GM21576 (cell line): ENCODE data around the gene CYREN.
"Not testable (repeated sequence)": the region's sequence is repeated elsewhere in the genome, so short reads cannot be mapped to it uniquely, and the experiment has no call there.

ENCODE experiments used
- ATAC-seq: cut with Tn5 transposase; IDR thresholded peaks from one replicate; pipeline ENCODE4 v1.9.1; 2021; ENCODE audit warnings: mild to moderate bottlenecking, moderate library complexity; ENCODE audit not compliant: unreplicated experiment

CYREN gene, protein sequence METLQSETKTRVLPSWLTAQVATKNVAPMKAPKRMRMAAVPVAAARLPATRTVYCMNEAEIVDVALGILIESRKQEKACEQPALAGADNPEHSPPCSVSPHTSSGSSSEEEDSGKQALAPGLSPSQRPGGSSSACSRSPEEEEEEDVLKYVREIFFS

GRCh38 chr7:135170274-135170997 is at the start of gene CYREN:
TSS of gene CYREN (minus strand) at chr7:135170707. CDS start at chr7:135168922, 1,785 bp downstream.
- peak; percentile 60 for ATAC-seq

DNA sequence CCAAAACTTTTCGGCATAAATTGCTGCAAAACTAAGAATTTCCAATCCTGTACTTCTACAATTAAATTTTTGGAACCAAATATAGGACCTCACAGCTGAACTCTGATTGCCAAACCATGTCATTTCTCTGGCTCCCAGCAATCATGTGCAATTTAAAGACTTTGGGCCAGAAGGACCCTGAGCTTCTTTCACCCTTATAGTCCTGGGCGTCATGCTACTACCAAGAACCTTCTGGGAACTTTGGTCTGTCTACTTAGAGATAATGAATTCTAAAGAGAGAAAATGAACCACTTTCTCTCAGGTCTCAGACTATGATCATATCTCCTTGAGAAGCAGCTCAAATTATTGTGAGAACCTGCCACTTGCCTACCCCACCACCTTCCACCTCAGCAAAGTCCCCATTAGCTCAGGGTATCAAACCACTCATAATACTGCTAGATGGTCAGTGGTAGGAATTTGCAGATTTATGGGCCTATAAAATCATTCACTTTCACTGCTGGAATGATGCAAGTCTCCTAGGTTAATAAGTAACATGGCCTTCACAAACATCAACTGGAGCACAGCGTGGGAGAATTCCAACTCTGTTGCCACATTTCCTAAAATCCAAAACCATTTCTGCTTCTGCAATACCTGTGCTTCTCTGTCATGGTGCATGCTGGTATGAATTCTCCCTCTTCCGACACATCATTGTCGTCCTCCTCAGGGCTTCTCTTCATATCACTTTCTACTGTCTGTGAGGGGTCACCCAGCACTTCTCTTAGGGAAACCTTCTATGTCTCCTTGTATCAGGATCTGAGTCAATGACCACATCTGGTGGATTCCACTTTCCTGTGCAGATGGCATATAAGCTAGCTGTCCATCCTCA is 47.4 kb upstream of the CYREN start:
- ATAC-seq = no peak

DNA sequence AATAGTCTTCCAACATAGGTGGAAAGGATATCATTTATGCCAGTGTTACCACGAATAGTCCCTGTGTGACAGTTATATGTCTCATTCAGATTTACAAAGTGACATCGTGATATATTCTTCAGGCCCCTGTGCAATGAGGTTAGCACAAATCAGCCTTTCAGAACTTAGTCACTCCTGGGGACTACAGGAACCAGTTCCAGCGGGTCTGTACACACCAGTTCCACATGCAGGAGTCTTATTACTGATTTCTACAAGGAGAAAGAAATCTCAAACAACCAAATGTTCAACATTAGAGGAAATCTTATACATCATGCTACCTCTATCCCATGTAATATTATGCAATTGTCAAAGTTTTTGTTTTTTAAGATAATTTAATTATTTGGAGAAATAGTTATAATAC is 45.2 kb upstream of the CYREN start:
- ATAC-seq = no peak

DNA sequence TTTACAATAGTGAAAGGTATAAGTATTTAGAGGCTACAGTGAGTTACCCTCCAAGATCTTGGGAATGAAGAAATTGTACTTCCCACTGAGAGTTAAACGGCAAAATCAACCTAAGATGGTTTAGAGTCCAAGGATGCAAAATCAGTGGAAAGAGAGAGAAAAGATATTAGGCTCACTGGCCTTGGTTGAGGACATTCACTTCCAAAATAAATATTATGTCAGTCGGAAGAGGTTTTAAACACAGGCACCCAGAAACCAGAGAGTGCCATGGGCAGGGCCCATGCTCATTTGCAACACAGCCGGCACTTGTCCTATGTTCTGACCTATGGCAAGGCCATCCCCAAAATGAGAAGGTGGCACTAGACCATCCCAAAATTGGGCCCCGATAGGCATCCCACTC is 44.7 kb upstream of the CYREN start:
- no peak for ATAC-seq

- no peak for ATAC-seq
Observed at GRCh38 chr7:135213831-135214230, 43.3 kb upstream of the CYREN start.

DNA sequence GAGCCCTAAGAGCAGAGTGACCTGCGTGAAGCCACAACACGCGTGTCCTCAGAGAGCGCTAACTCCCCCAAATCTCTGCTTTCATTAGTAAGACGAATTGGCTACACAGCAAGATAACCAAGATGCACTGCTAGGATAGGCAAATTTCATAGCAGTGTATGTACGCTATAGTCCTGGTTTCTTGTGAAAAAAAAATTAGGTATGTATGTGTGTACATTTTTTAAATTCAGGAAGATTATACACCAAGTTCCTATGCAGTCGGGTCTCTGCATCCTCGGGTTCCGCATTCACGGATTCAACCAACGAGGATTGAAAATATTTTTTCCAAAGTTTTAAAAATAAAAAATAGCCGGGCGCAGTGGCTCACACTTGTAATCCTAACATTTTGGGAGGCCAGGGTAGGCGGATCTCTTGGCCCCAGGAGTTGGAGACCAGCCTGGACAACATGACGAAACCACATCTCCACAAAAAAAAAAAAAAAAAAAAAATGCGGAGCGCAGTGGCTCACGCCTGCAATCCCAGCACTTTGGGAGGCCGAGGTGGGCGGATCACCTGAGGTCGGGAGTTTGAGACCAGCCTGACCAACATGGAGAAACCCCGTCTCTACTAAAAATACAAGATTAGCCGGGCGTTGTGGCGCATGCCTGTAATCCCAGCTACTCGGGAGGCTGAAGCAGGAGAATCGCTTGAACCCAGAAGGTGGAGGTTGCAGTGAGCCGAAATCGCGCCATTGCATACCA is 41.6 kb upstream of the CYREN start:
- not testable (repeated sequence) for ATAC-seq

DNA sequence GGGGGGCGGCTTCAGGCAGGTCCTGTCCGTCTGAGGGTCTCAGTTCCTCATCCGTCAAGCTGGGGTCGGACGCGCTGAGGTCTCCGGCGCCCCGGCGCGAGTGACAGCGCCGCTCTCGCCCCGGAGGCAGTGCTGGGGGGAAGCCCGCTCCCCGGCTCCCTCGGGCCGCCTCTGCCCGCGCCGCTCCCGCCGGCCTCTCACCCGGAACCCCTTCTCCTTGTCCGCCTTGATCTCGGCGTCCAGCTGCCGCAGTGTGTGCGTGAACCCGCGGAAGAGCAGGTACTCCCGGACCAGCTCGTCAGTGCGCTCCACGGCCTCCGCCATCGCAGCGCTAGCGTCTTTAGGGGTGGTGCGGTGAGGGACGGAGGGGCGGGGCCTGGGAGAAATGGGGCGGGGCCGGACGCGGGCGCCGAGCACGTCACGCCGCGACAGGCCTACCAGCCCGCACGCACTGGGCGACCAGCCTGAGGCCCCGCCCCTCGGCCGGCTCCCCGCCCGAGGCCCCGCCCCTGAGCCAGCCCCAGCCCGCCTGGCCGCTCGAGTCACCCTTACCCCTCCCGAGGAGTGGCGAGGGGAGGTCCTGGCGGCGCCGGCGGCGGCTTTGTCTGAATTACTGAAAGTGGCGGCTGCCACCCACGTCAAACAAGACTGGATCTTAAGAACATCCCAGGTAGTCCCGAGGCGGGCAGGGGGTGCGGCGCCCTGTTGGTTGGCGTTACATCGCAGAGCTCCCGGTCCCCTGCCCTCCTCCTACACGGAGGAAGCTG is 40.9 kb upstream of the CYREN start, which contains the start of gene WDR91:
WDR91 (minus strand) TSS at position 348 of the 767 bp plus-strand sequence; CDS start at position 324, 24 bp downstream.
- peak; percentile 72 for ATAC-seq

DNA sequence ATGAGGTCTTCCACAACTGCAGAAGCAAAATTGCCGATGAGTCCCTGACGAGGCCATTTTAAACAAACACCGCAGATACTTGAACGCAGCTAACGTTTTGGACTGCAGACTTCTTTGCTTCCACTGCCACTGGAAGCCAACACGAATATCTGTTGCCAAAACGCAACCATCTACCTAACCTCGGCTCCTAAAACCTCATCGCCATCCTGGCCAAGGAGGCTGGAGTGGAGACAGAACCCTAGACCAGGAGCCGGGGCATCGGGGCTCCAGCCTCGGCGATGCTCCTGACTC is 40.3 kb upstream of the CYREN start:
- no peak for ATAC-seq

- no peak for ATAC-seq
Observed at GRCh38 chr7:135209225-135209834, 38.8 kb upstream of the CYREN start.

- no peak for ATAC-seq
Observed at GRCh38 chr7:135208102-135208793, 37.7 kb upstream of the CYREN start.

DNA sequence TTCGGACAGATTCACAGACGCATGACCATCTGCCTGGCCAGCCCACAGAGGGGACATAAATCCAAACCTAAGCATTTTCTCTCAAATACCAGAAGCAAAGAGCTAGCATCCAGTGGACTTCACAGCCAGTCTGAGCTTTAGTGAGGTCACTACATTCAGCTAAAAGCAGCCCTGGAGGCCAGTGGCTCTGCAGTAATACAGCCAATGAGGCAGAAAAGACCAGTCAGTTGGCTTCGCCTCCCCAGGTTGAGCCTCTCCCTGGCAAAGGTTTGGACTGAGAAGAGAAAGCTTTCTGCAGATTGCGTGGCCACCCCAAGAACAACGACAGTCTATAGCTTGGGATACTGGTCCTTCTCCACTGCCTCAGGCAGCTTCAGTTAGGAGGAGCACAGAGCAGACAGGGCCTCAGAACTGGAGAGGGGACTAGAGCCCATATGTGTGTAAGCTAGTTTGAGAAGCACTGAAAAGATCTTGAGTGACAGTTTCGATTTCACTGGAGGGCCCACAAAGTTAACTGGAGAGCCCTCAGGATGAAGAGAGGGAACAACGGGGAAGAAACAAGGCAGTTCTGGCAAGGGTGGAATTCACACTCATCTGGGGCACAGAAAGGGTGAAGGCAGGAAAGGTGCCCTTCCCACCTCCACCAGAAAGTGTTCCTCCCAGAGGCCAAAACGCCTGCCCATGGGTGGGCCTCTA is 37.0 kb upstream of the CYREN start:
- peak; percentile 22 for ATAC-seq

GRCh38 chr7:135206941-135207391 is 36.5 kb upstream of the CYREN start:
- peak; percentile 33 for ATAC-seq

DNA sequence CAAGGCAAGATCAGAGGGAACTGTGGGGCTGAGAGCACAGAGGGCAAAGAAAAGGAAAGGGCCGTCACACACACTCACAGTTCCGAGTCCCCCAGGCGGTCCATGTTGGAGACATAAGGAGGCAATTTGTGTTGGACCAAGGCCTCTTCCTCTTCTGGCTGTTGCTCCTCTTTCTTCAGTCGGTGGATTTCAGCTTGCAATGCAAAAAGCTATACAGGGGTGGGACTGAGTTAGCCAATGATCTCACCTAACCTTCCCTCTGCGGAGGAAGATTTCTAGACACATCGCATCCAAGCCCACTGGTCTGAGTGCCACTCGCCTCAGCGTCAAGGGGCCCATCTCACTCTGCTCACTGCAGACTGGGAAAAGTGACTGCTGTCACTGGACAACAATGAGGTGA is 35.3 kb upstream of the CYREN start:
- ATAC-seq = no peak

DNA sequence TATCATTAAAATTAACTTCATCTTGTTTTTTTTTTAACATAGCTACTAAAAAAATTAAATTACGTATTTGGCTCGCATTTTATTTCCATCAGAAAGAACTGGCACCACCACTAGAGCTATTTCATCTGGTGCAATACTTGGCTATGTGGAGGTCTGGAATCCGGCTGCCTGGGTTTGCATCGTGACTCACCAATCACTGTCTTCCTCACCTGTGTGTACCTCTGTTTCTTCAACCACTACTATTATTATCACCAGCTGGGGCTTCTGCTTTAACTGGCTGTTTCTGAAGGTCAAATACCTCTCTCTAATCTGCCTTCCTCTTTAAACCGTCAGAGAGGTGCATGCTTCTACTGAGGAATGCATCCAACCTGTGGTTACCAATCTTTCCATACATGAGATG is 34.4 kb upstream of the CYREN start:
- no peak for ATAC-seq

DNA sequence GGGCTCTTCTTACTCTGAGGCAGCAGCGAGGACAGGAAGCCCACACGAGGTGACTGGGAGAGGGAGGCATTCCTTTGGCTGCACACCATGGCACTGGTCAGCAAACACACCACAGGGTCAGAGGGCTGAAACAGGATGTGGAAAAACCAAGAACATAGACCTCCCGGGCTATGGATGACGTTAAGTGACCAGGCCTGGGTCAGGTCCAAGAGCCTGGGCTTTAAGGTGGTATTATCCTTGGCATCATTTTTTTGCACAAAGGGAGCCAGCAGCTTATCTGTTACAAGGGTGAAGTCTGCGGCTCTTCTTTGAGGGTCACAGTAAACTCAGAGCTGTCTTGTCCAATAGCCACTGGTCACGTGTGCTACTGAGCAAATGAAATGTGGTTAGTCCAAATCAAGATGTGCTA is 33.8 kb upstream of the CYREN start:
- no peak for ATAC-seq

GRCh38 chr7:135201350-135201749 is 30.8 kb upstream of the CYREN start:
- ATAC-seq = no peak

DNA sequence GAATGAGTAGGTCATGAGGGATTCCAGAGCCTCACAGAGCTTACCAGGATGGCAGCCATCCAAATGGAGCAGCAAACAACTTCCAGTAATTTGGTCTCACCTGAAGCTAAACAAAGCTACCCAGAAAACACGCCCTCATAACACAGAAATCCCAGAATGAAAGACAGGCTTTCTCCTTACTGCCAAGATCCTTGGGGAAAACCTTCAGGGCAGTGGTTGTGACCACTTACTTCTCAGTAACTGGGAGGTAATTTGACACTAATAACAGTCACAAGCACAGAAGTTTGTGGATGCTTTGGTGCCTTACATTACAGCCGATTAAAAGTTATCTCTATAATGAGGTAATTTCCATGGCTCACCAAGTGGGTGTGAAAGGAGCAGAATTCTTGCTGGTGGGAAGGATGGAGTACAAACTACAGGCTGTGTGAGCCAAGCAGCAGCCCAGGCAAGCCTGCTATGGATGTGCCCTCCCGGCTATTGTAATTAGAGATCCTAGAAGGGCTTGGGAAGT is 30.4 kb upstream of the CYREN start:
- no peak for ATAC-seq

- no peak for ATAC-seq
Observed at GRCh38 chr7:135199439-135199838, 28.9 kb upstream of the CYREN start.
